Large intestine (tissue), 12 donors: ENCODE measurements around the gene FAM3D. TPM values are rescaled to one million over a fixed set of nuclear protein-coding genes. Genes with fewer than 3 reads are reported as not detected.
"Not testable (repeated sequence)": the region's sequence is repeated elsewhere in the genome, so short reads cannot be mapped to it uniquely, and the experiment has no call there.

ENCODE experiments used
- DNase-seq, 2 donors: peaks; one replicate each; pipeline versions ENCODE4 v3.0.0 to v3.0.0-alpha.2; 2013
- H3K27ac ChIP-seq: one replicate; pipeline ENCODE4 v1.5.1; 2013; ENCODE audit warnings: low read length
- H3K27me3 ChIP-seq: 2 replicates; pipeline ENCODE4 v1.6.1; 2013; ENCODE audit warnings: low read length; ENCODE audit not compliant: control insufficient read depth, insufficient read depth
- H3K36me3 ChIP-seq: 2 replicates; pipeline ENCODE4 v1.6.1; 2013; ENCODE audit warnings: low read length; ENCODE audit not compliant: control insufficient read depth, insufficient read depth
- H3K4me1 ChIP-seq: one replicate; pipeline ENCODE4 v1.6.1; 2013; ENCODE audit warnings: low read length; ENCODE audit not compliant: control insufficient read depth, insufficient read depth
- H3K4me3 ChIP-seq: one replicate; pipeline ENCODE4 v1.5.1; 2013; ENCODE audit warnings: low read length
- H3K9me3 ChIP-seq: one replicate; pipeline ENCODE4 v1.6.1; 2013; ENCODE audit warnings: mild to moderate bottlenecking, low read depth, low read length, moderate library complexity; ENCODE audit not compliant: control insufficient read depth
- WGBS: methylation state at CpG from one replicate; pipeline ENCODE4 v1.1.5; 2013; ENCODE audit warnings: low lambda C conversion rate; ENCODE audit not compliant: insufficient coverage; 5-methylcytosine and 5-hydroxymethylcytosine counted together
- long read RNA-seq, 11 donors: transcript quantifications; one replicate each; lab custom pipeline, GENCODE V29; 2026
- polyA plus RNA-seq: library from polyadenylated mRNA; unstranded; fragments of 120-200 nt; gene quantifications from one replicate; pipeline ENCODE4 v1.2.1, GENCODE V29; 2013

Gene FAM3D, protein sequence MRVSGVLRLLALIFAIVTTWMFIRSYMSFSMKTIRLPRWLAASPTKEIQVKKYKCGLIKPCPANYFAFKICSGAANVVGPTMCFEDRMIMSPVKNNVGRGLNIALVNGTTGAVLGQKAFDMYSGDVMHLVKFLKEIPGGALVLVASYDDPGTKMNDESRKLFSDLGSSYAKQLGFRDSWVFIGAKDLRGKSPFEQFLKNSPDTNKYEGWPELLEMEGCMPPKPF
- polyA plus RNA-seq: 6.2 TPM
- long read RNA-seq, donor 1, partial matches to known transcripts: 0 of 3 reads
- long read RNA-seq, donor 1, other reads (novel, unspliced or antisense): 0 of 3 reads
- long read RNA-seq, donor 2, partial matches to known transcripts: 0 of 1 reads
- long read RNA-seq, donor 2, other reads (novel, unspliced or antisense): 0 of 1 reads
- long read RNA-seq, donor 3: 0 reads
- long read RNA-seq, donor 4: 0 reads
- long read RNA-seq, donor 5, transcript FAM3D-201 (10 exons, 1,319 nt): major isoform, 19 of 49 reads
- long read RNA-seq, donor 5, partial matches to known transcripts: 13 of 49 reads
- long read RNA-seq, donor 5, other reads (novel, unspliced or antisense): 17 of 49 reads
- long read RNA-seq, donor 6, partial matches to known transcripts: 0 of 2 reads
- long read RNA-seq, donor 6, other reads (novel, unspliced or antisense): 0 of 2 reads
- long read RNA-seq, donor 7, partial matches to known transcripts: 0 of 10 reads
- long read RNA-seq, donor 7, other reads (novel, unspliced or antisense): 6 of 10 reads
- long read RNA-seq, donor 8, partial matches to known transcripts: 5 of 9 reads
- long read RNA-seq, donor 8, other reads (novel, unspliced or antisense): 0 of 9 reads
- long read RNA-seq, donor 9, partial matches to known transcripts: 0 of 1 reads
- long read RNA-seq, donor 9, other reads (novel, unspliced or antisense): 0 of 1 reads
- long read RNA-seq, donor 10, partial matches to known transcripts: 0 of 1 reads
- long read RNA-seq, donor 10, other reads (novel, unspliced or antisense): 0 of 1 reads
- long read RNA-seq, donor 11, partial matches to known transcripts: 0 of 2 reads
- long read RNA-seq, donor 11, other reads (novel, unspliced or antisense): 0 of 2 reads

DNA sequence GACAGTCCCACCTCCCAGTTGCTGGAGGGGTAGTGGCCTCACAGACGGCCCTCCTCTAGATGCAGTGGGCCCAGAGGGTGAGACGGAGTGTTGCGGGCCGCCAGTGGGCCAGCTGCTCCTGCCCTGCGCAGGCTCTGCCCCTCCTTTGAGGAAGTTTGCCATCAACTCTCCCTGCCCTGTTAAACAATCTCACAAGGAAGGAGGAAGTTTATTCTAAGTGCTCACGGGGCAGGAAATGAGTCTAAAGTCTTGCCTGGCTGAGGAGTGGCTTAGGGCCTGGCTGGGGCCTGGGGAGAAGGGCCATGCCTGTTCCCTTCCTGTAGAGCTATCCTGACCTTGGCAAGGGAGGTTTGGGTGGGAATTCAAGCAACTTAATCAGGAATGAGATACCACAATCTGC, at the start of gene FAM3D:
Gene FAM3D (minus strand): TSS at position 92 of the 400 bp plus-strand sequence. CDS start 11,211 bp downstream, outside the sequence.
- no peaks in the 10 kb centered on the region for H3K27me3 ChIP-seq
- H3K27ac ChIP-seq: peak within 1 kb of the TSS; percentile 79
- no peaks in the 10 kb centered on the region for H3K9me3 ChIP-seq
- peak within 1 kb of the TSS; percentile 21 for H3K4me3 ChIP-seq
- WGBS: no CpG with 5 or more reads among the region's 6 CpGs
- peak; percentile 76 to 92 for DNase-seq
- peaks cover 27% of the 10 kb centered on the region for H3K4me1 ChIP-seq
- H3K36me3 ChIP-seq: no peaks in the 10 kb centered on the region

DNA sequence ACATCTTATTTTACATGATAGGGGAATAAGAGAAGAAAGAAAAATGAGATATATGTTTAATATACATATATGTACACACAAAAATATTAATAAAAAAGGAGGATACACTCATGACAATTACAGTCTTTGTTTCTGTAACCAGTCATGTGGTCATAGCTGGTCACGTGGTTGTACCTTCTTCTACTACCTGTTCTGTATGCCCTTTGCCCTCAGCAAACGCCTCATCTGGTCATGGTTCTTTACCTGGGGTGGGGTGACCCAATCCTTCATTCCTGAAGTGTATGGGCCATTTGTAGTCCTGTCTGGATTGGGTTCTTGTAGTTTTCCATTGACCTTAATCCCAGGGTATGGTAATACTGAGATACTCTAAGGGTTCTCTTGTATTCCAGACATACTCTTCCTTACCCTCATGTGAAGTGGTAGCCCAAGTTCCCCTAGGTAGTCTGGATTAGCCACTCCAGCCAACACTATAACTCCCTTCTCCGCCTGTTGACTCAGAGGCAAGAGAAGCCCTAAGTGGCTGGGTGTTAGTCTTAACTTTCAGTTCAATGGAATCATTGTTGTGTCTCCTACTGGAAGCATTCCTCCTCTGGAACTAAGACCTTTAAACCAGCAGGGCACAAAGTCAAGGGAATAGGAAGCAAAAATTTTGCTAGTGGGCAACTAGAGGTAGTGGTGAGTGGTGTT, 47.3 kb upstream of the FAM3D start:
- WGBS: no CpG with 5 or more reads among the region's 3 CpGs

DNA sequence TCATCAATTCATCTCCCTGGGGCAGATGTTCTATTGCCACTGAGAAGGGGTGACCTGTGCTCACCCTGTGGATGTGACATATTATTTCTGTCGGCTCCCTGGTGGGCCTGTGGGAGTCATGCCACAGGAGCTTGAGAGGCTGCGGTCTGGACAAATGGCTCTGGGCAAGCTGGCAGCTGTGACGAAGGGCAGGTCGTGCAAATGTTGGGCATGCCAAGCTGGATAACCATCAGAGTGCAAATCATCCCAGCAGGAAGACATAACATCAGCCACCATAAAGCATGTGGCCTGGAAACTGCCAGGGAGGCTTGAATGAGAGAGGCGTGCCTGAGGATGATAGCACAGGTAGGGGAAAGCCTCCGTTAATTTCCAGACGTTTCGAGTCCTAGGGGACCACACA, 45.3 kb upstream of the FAM3D start:
- H3K36me3 ChIP-seq: no peaks in the 10 kb centered on the region
- no peak overlapping the region for H3K27ac ChIP-seq
- H3K9me3 ChIP-seq: no peaks in the 10 kb centered on the region
- no CpG with 5 or more reads among the region's 8 CpGs for WGBS
- no peaks in the 10 kb centered on the region for H3K27me3 ChIP-seq
- H3K4me1 ChIP-seq: no peaks in the 10 kb centered on the region
- DNase-seq: no peak
- no peak overlapping the region for H3K4me3 ChIP-seq

More for the DNA sequence above, 47.3 kb upstream of the FAM3D start:
- Histone ChIP-seq H3K27me3 (no peaks in the 10 kb centered on the region), H3K4me3 (no peak overlapping the region), H3K27ac (no peak overlapping the region), H3K4me1 (no peaks in the 10 kb centered on the region), H3K36me3 (no peaks in the 10 kb centered on the region), H3K9me3 (no peaks in the 10 kb centered on the region)
- no peak for DNase-seq

DNA sequence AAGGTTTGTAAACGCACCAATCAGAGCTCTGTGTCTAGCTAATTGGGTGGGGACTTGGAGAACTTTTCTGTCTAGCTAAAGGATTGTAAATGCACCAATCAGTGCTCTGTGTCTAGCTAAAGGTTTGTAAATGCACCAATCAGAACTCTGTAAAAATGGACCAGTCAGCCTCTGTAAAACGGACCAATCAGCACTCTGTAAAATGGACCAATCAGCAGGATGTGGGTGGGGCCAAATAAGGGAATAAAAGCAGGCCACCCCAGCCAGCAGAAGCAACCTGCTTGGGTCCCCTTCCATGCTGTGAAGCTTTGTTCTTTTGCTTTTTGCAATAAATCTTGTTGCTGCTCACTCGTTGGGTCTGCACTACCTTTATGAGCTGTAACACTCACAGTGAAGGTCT, 42.4 kb upstream of the FAM3D start:
- not testable (repeated sequence) for H3K4me1 ChIP-seq, H3K27ac ChIP-seq, H3K27me3 ChIP-seq, DNase-seq, H3K36me3 ChIP-seq, H3K9me3 ChIP-seq, H3K4me3 ChIP-seq
- WGBS: no CpG with 5 or more reads among the region's 3 CpGs

DNA sequence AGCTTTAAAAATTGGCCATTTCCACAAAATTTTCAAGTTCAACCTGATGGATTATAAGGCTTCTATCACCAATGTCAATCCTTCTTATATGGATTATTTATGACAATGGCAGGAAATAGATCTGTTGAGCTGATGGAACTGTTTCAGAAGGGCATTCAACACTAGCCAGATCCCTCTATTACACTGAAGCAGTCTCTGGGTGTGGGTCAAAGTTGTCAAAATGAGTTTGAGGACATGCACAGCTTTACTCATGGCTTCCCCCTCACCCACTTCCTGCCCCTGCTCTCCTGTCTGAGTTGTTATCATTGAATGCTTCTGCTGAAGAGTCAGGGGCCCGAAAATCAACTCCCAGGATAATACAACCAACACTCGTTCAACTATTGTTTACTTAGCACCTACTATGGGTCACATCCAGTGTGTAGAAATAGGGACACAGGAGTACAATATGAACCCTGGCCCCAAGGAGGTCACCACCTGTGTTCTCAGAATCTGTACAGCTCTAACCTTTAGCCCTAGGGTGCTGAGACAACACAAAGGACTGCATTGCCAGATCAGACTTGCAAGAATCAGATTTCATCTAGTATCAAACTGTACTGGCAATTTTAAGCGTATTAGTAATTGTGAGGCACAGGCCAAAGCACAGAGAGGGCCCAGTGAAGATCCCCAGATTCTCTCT, 41.7 kb upstream of the FAM3D start:
- no peaks in the 10 kb centered on the region for H3K36me3 ChIP-seq
- 33% methylated on average over 1 of the region's 3 CpGs for WGBS
- DNase-seq: no peak
- peaks cover 2% of the 10 kb centered on the region for H3K27me3 ChIP-seq
- H3K4me3 ChIP-seq: no peak overlapping the region
- H3K4me1 ChIP-seq: no peaks in the 10 kb centered on the region
- H3K9me3 ChIP-seq: no peaks in the 10 kb centered on the region
- H3K27ac ChIP-seq: no peak overlapping the region

DNA sequence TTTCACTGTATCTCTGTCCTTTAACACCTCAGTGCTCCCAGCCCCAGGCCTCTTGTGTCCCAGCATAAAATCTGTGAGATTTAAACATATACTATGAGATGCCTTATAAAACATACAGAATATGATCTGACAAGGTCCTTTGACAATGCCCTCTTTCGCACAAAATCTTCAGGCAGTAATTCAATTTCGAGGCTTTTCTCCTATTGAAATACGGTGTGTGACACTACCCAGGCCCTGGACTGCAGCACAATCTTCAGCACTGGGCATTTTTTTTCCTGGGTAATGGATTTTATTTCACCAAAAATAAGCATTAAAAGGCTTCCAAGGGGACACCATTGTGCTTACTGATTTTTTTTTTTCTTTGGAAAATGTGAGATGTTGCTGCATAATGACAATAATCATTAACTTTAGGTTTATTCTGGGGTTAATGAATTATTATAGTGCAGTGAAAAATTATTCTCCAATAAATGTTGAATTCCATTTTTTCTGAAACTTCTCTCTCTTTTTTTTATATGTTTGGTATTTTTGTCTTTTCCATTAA, 40.9 kb upstream of the FAM3D start:
- WGBS: no CpG with 5 or more reads among the region's 3 CpGs
- H3K27ac ChIP-seq: no peak overlapping the region
- no peaks in the 10 kb centered on the region for H3K36me3 ChIP-seq
- H3K27me3 ChIP-seq: peaks cover 4% of the 10 kb centered on the region
- H3K4me1 ChIP-seq: no peaks in the 10 kb centered on the region
- H3K9me3 ChIP-seq: no peaks in the 10 kb centered on the region
- DNase-seq: no peak
- no peak overlapping the region for H3K4me3 ChIP-seq

DNA sequence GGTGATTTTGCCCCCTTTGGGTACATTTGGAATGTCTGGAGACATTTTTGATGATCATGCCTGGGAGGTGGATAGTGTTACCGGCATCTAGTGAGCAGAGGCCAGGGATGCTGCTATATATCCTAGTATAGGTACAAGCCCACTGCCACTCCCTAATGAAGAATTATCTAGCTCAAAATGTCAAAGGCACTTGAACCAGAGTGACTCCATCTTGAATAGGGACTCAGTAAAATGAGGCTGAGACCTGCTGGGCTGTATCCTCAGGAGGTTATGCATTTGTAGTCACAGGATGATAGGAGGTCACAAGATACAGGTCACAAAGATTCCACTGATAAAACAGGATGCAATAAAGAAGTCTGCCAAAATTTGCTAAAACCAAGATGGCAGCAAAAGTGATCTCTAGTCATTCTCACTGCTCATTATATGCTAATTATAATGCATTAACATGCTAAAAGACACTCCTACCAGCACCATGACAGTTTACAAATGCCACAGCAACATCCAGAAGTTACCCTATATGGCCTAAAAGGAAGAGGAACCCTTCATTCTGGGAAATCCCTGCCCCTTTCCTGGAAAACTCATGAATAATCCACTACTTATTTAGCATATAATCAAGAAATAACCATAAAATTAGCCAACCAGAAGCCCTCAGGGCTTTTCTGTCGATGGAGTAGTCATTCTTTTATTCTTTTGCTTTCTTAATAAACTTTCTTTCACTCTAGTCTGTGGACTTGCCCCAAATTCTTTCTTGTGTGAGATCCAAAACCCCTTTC, 40.0 kb upstream of the FAM3D start:
- WGBS: no CpG with 5 or more reads among the region's 2 CpGs
- DNase-seq: no peak

DNA sequence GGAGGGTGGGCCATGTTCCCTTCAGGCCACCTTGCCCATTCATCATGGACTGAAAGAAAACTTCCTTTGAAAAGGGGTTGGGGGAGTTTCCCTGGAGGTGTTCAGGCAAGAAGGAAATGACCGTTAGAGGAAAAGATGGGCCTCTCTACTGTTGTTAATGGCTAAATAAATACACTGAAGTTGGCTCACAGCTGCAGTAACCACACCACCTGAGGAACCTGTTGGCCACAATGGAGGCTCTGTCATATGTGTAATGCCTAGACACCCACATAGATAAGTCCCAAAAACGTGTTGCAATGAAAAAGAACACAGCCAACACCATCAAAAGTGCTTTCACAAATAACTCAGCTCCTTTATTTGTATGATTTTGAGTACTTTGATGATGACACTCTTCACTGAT, 38.2 kb upstream of the FAM3D start:
- Histone ChIP-seq H3K4me1 (no peaks in the 10 kb centered on the region), H3K36me3 (no peaks in the 10 kb centered on the region), H3K27ac (no peak overlapping the region), H3K4me3 (no peak overlapping the region), H3K9me3 (no peaks in the 10 kb centered on the region), H3K27me3 (peaks cover 19% of the 10 kb centered on the region)
- no peak for DNase-seq
- WGBS: no CpG with 5 or more reads among the region's 2 CpGs

More for the DNA sequence above, 40.0 kb upstream of the FAM3D start:
- H3K27me3 ChIP-seq: peaks cover 8% of the 10 kb centered on the region
- H3K36me3 ChIP-seq: no peaks in the 10 kb centered on the region
- no peak overlapping the region for H3K4me3 ChIP-seq
- H3K4me1 ChIP-seq: no peaks in the 10 kb centered on the region
- no peaks in the 10 kb centered on the region for H3K9me3 ChIP-seq
- H3K27ac ChIP-seq: no peak overlapping the region

DNA sequence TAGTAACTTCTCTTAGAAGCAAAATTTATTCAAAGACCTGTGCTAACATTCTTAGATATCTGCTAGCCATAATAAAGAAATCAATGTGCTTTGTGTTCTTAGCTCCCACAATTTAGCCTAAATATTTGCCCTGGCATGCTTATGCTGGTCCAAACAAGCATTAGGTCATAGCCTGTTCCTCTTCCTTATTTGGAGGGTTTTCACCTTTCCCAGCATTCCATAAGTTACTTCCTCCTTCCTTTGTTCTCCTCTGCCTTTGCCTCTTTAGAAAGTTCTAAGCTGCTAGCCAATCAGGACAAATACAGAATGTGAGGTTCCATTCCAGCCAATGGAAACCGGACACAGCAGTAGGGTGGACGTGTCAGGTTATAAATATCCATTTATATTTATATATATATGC, 37.7 kb upstream of the FAM3D start:
- DNase-seq, H3K4me3 ChIP-seq, H3K4me1 ChIP-seq, H3K36me3 ChIP-seq, H3K27ac ChIP-seq, H3K9me3 ChIP-seq: not testable (repeated sequence)
- WGBS: no CpG with 5 or more reads among the region's 2 CpGs
- peaks cover 23% of the 10 kb centered on the region for H3K27me3 ChIP-seq
